ENCODE measurements around the gene SLC18A3. TPM values are rescaled to one million over a fixed set of nuclear protein-coding genes. Genes with fewer than 3 reads are reported as not detected.

SLC18A3 gene
- total RNA-seq, 2 donors from 2014 or later: not detected

GRCh38 chr10:49595003-49595712 lies 15.0 kb upstream of the SLC18A3 start:
- DNase-seq (no peak), ATAC-seq (no peak)
- intact Hi-C loops (cut with DNase I): loop anchor here in 1 of 2 donors (10.0 kb wide), 2 partner anchors 190 to 320 kb away; no protein-coding TSS in a partner anchor

- ATAC-seq: no peak
- intact Hi-C loops (cut with DNase I): loop anchor here in 1 of 2 donors (10.0 kb wide), 2 partner anchors 189 to 319 kb away; no protein-coding TSS in a partner anchor
- DNase-seq: no peak
Measured at GRCh38 chr10:49595713-49596492, 14.2 kb upstream of the SLC18A3 start.

DNA sequence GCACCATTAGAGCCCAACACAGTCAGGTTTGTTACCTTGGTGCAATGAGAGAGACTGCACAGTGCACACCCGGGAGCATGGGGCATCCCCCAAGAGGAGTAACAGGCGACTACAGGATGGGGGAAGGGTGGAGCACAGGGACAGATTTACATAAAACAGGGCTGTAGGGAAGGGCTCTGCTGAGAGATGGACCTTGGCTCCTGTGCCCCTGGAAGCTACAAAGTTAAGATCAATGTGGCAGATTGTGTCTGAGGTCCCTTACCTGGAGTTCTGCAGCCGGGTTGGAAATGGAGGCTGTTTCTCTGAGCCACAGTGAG lies 13.7 kb upstream of the SLC18A3 start:
- DNase-seq (no peak), ATAC-seq (no peak)
- intact Hi-C loops (cut with DNase I): loop anchor here in 1 of 2 donors (10.0 kb wide), 2 partner anchors 188 to 318 kb away; no protein-coding TSS in a partner anchor

DNA sequence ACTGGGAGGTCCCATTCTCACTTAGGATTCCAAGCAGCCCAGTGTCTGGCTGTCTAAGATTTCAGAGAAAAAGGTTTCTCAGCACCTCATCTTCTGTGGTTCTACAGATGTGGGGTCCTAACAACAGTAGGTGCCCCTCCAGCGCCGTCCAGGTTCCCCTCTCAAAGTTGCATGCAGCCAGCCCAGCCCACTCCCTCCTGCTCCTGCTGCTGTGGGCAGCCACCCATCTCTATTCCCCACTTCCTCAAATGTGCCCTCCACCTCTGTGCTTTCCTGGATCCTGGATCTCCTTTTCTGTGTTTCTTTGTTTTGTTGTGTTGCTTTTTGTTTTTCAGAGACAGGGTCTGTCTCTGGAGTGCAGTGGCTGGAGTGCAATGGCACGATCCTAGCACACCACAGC lies 13.3 kb upstream of the SLC18A3 start:
- ATAC-seq (no peak), DNase-seq (no peak)
- intact Hi-C loops (cut with DNase I): loop anchor here in 1 of 2 donors (10.0 kb wide), 2 partner anchors 188 to 318 kb away; no protein-coding TSS in a partner anchor

DNA sequence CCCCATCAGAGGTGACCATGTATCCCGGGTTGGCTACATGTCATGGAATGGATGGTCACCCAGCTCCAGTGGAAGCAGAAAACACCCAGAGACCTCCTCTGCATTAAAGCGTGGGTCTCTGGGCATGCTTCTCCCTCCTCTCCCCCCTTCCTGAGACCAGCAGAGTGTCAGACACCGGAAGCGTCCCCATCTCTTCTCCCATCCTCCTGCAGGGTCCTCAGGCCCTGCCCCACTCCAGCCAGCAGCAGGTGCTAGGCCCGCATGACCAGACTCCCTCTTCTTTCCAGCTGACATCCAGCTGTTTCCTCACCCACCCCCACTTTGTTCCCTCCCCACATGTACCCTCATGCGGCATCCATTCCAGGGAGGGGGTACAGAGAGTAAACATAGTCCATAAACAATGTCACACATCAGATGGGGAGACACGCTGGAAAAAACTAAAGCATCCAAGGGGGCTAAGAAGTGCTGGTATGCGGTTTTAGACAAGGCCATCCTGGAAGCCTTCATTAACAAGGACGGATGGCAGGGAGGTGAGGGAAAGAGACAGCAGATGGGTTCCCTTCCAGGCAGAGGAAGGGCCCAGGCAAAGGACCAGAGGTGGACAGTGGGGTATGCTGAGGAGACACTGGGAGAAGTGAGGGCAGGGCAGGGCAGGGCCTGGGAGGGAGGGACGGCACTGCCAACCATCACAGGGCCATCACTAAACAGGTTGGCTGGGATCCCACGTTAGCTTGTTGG lies 12.5 kb upstream of the SLC18A3 start:
- intact Hi-C loops (cut with DNase I): loop anchor here in 1 of 2 donors (10.0 kb wide), 2 partner anchors 187 to 317 kb away; no protein-coding TSS in a partner anchor
- no peak for ATAC-seq
- no peak for DNase-seq

DNA sequence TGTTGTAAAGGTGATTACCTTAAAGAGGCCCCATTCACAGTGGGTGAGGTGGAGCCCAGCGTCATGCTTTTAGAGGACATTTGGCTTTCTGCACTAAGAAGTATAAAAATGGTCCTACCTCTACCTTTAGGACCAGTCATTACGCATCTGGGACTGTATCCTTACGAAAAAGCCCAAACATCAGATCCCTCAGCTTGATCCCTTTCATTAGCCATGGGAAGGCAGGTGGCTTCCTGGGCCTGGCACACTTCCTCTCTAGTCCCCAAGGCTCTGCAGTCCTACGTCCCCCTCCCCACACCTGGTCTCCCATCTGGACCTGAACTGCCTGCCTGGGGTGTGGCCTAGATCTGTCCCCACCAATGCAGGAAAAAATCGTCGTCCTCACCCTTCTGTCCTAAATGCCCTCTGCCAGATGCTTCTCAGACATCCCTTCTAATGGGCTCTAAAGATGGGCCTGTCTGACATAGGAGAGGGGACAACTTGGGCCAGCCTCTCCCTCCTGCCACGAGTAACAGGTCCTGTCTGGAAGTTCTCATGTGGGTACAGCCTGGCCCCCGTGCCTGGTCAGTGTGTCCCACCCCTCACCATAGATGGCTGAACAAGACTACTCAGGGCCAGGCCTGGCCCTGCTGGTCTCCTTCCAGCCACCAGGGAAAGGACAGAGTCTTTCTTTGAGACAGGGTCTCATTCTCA lies 11.8 kb upstream of the SLC18A3 start:
- intact Hi-C loops (cut with DNase I): loop anchor here in 1 of 2 donors (10.0 kb wide), 2 partner anchors 186 to 316 kb away; no protein-coding TSS in a partner anchor
- ATAC-seq (no peak), DNase-seq (no peak)

DNA sequence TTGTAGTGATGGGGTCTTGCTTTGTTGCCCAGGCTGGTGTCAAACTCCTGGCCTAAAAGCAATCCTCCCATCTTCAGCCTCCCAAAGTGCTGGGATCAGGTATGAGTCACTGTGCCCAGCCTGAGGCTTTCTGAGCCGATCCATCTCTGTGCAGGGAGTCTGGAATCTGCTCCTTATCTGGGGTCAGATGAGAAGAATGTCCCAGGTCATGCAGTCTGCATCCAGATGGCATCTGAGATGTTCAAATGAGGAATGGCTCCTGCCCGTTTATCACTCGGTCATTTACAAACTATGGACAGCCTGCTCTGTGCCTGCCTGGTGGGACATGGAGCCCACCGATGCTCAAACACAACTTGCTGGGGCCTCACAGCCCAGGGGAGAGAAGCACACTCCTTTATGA lies 11.1 kb upstream of the SLC18A3 start:
- DNase-seq: no peak
- intact Hi-C loops (cut with DNase I): loop anchor here in 1 of 2 donors (10.0 kb wide), 2 partner anchors 186 to 316 kb away; no protein-coding TSS in a partner anchor
- ATAC-seq: no peak

DNA sequence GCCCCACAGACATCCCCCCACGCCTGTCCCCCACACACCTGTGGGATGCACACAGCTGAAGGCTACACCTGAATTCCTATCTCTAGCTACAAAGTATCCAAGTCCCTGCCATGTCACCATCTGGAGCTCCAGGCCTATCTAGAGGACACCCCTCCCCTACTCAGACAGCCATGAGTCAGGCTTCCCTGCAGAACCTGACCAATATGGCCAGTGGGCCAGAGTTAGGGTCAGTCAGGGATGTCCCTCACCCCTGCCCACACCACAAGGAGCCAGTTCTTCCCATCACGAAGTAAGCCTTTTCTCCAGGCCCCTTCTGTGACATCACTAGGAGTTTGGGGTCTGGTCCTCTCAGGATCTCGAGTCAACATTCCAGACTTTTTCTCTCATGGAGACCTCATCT lies 10.6 kb upstream of the SLC18A3 start:
- intact Hi-C loops (cut with DNase I): loop anchor here in 1 of 2 donors (10.0 kb wide), 2 partner anchors 185 to 315 kb away; no protein-coding TSS in a partner anchor
- ATAC-seq: no peak
- no peak for DNase-seq

DNA sequence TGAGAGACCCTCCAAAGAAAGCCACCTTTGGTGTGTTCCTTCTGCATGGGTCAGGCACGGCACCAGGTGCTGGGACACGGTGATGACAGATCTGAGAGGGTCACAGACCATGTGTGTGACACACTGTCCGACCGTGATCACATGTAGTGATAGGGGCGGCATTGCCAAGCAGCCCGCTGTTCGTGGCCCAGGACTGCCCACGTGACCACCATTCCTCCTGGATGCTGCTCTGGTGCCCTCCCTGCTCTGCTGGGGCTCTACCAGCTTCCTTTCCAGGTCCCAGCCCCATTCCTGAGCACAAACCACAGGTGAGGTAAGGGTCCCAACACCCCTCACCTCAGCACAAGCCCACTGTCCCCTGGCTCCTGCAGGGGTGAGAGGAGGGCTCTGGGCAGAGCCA lies 10.1 kb upstream of the SLC18A3 start:
- intact Hi-C loops (cut with DNase I): loop anchor here in 1 of 2 donors (10.0 kb wide), 1 partner anchor 165 kb away; the partner anchor contains the start of gene OGDHL
- DNase-seq: no peak
- no peak for ATAC-seq

DNA sequence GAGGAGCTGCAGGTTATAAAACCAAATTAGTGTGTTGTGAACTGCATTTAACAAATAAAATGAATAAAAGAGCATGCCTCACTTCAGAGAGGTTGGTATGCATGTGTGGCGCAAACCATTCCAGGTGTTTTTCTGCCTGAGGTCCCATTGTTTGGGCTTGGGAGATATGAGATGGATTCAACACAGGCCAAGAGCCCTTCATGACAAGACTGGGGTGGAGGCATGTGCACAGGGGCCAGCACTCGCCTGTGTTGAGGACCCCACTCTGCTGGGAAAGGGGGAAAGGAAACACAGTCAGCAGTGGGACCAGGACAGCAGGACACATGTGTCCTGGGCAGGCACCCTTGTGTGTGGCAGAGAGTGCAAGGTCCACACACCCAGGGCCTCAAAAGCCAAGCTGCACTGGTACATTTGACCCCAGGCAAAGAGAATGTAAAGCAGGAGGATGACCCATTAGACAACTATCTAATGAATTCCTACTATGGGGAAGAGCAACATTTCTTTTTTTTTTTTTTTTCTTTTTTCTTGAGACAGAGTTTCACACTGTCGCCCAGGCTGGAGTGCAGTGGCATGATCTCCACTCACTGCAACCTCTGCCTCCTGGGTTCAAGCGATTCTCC lies 9.2 kb upstream of the SLC18A3 start:
- intact Hi-C loops (cut with DNase I): loop anchor here in 1 of 2 donors (10.0 kb wide), 1 partner anchor 164 kb away; the partner anchor contains the start of gene OGDHL
- DNase-seq: no peak

DNA sequence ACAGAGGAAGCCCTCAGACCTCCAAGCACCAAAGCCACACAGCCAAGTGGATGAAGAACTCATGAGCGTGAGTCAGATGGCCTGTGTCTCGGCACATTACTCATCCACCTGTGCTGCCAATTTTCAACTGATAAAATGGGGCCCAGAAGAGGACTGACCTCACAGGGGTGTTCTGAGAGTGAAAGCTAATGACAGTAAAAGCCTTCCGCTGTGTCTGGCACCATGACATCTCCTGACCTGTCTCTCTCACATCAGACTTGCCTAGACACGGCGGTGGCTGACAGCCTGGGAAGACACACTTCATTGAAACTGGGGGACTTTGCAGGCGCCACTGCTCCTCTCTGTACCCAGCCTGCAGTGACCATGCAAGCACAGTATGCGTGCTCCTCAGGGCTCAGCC lies 8.3 kb upstream of the SLC18A3 start:
- ATAC-seq (peak in 1 of 2 donors; percentile 48), DNase-seq (no peak)
- intact Hi-C loops (cut with DNase I): loop anchor here in 1 of 2 donors (10.0 kb wide), 1 partner anchor 163 kb away; the partner anchor contains the start of gene OGDHL

More for the DNA sequence above, 9.2 kb upstream of the SLC18A3 start:
- ATAC-seq: no peak

DNA sequence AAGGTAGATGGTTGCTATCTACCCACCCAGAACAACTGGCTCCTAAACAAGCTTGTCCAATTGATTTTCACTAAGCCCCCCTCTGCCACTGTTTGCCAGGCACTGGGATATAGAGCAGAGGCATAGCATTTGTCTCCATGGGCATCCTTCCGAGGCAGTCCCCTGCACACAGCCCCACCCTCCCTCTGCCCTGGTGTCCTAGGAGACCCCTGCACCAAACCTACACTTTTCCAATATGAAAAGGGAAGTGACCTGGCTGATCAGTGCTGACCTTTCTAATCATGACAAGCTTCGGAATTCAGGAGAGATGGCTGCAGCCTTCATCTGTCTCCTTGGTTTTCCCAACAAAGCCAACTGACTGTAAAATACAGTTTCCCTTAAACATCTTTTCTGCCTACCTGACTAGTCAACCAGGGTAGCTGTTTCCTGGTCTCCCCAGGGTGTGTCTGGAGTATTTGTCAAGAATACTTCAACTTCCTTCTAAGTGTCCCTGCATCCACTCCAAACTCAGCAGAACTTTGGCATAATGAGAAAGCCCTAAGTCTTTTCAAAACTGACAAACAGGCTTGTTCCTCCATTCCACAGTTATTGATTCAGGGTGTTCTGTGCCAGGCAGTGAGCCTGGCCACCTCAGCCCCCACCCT lies 7.6 kb upstream of the SLC18A3 start:
- intact Hi-C loops (cut with DNase I): loop anchor here in 1 of 2 donors (10.0 kb wide), 1 partner anchor 162 kb away; the partner anchor contains the start of gene OGDHL
- no peak for ATAC-seq
- no peak for DNase-seq

DNA sequence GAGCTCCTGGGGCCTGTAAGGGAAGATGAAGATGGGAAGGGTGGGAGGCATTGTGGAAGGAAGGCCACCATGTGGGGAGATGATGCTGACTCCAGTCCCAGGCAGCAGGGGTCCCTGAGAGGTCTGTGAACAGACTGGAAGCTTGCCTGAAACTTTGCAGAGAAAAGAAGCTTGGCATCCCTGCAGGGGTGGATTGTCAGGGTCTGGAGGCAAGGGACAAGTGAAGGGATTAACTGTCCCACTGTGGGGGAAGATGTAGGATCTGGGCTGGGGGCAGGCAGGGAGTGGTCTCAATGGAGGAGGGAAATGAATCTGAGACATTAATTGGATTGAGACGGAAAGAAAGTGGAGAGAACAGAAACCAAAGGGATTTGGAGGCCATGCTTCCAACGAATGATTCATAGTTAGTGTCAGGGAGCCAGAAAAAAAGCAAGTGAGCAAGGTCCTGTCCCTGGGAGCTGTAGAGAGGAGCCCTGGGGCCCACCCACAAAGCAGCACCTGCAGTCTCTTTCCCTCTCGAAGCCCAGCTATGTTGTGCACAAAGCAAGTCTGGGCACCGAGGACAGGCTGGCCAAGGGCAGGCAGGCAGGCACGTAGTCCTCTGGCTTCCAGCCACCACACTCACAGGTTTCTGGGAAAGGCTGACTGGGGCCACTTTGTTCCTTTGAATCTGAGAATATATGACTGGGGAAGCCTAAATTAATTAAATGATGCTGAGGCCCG lies 4.7 kb upstream of the SLC18A3 start:
- intact Hi-C loops (cut with DNase I): loop anchor here in 1 of 2 donors (10.0 kb wide), 1 partner anchor 159 kb away; the partner anchor contains the start of gene OGDHL
- DNase-seq (no peak), ATAC-seq (no peak)

- DNase-seq: no peak
- intact Hi-C loops (cut with DNase I): loop anchor here in 1 of 2 donors (10.0 kb wide), 1 partner anchor 159 kb away; the partner anchor contains the start of gene OGDHL
- ATAC-seq: no peak
Measured at GRCh38 chr10:49605939-49606509, 4.1 kb upstream of the SLC18A3 start.

GRCh38 chr10:49606981-49607535 lies 3.1 kb upstream of the SLC18A3 start:
- peak; percentile 79 to 81 for ATAC-seq
- intact Hi-C loops (cut with DNase I): loop anchor here in 1 of 2 donors (10.0 kb wide), 1 partner anchor 158 kb away; the partner anchor contains the start of gene OGDHL

More at GRCh38 chr10:49606981-49607535, 3.1 kb upstream of the SLC18A3 start:
- peak; percentile 74 for DNase-seq

Measured in left cardiac atrium (tissue), 4 donors.